Posterior cingulate gyrus (tissue), 11 donors: Measurements from ENCODE around the gene PRDM15.

Experiments
- DNase-seq, 10 donors: peaks; one replicate each; pipeline versions ENCODE4 v3.0.0 to v3.0.0-alpha.2; 2020 to 2021; ENCODE audit warnings: mixed read lengths in 3 of 10
- intact Hi-C: fragments of 100-400 bp; cut with DNase I; formaldehyde crosslinking; loops from one replicate; pipeline ENCODE4 v1.15.1; 2023

The PRDM15 gene, protein sequence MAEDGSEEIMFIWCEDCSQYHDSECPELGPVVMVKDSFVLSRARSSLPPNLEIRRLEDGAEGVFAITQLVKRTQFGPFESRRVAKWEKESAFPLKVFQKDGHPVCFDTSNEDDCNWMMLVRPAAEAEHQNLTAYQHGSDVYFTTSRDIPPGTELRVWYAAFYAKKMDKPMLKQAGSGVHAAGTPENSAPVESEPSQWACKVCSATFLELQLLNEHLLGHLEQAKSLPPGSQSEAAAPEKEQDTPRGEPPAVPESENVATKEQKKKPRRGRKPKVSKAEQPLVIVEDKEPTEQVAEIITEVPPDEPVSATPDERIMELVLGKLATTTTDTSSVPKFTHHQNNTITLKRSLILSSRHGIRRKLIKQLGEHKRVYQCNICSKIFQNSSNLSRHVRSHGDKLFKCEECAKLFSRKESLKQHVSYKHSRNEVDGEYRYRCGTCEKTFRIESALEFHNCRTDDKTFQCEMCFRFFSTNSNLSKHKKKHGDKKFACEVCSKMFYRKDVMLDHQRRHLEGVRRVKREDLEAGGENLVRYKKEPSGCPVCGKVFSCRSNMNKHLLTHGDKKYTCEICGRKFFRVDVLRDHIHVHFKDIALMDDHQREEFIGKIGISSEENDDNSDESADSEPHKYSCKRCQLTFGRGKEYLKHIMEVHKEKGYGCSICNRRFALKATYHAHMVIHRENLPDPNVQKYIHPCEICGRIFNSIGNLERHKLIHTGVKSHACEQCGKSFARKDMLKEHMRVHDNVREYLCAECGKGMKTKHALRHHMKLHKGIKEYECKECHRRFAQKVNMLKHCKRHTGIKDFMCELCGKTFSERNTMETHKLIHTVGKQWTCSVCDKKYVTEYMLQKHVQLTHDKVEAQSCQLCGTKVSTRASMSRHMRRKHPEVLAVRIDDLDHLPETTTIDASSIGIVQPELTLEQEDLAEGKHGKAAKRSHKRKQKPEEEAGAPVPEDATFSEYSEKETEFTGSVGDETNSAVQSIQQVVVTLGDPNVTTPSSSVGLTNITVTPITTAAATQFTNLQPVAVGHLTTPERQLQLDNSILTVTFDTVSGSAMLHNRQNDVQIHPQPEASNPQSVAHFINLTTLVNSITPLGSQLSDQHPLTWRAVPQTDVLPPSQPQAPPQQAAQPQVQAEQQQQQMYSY

DNA sequence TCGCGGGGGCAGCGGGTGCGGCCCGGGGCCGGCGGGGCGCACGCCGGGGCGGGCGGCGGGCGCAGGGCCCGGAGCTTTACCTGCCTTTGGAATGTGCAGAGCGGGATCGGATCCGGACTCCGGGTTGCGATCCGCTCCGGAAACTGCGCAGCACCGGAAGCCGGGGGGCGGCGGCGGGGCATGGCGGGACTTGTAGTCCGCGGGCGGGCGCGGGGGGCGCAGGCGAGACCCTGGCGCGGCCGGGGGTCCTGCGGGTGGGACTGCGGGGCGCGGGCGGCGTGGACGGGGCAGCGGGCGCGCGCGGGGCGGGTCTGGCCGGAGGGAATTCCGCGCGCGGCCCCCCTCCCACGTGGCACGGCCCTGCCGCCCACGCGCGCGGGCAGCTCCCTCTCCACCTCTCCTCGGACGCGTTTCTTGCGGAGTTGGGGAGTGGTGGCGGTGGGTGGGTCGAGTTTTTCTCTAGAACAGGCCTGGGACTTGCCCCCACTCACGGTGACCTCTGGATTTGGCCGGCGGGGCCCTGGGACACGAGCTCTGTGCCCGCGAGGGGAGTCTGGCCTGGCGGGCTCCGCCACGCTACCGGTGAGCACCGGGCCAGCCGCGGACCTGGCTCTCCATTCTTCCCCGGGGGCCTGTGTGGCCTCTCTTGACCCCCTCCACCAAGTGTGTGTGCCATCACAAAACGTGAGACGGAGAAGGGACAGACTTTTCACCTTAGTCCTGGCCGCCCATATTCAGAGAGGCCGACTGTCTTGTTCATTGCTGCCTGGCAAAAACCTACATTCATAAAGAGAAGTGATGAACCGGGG is at the start of gene PRDM15:
Gene PRDM15, minus strand, starts transcription at position 155 of the 809 bp plus-strand sequence. CDS start 18,981 bp downstream, outside the sequence.
- intact Hi-C loops, result loop anchor here (5.0 to 10.0 kb wide), 2 partner anchors 78 to 235 kb away; no protein-coding TSS in a partner anchor
- DNase-seq, result peak; percentile 77 to 98 (median 84)

- intact Hi-C loops, result no loop called here
Observed at GRCh38 chr21:41928621-41929220, 49.6 kb upstream of the PRDM15 start.

DNA sequence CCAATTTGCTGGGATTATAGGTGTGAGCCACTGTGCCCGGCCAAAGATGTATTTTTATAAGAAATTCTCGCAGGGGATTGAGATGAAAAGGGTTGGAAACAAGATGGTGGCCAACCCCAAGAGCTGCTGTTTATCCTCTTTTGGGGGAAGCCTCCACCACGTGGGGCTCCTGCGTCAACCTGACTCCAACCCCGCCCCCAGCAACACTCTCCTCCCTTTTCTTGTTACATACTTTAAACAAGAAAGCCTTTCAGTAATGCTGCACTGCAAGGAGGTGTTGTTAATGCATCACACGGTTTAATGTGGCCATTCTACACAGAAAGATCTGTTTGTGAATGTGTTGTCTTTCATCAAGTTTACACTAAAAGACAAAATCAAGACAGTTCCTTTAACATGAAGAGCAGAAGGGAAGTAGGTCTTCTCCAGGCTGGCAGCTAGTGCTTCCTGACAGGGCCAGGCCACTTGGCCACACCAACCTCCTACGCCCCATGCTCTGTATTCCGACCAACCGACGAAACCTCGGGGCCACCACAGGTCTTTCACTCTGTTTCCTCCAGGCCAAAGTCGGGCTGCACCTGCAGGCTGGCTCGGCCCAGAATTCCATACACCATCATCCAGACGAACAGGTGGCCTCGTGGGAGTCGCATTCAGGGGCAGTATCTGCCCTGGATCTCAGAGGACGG is 48.7 kb upstream of the PRDM15 start:
- peak in 1 of 10 donors; percentile 80 for DNase-seq
- intact Hi-C loops, result no loop called here

More at GRCh38 chr21:41928621-41929220, 49.6 kb upstream of the PRDM15 start:
- DNase-seq, result peak in 1 of 10 donors; percentile 26

GRCh38 chr21:41926807-41927171 is 47.6 kb upstream of the PRDM15 start:
- intact Hi-C loops, result no loop called here

GRCh38 chr21:41926117-41926806 is 47.1 kb upstream of the PRDM15 start:
- DNase-seq, result no peak
- intact Hi-C loops, result no loop called here

More at GRCh38 chr21:41926807-41927171, 47.6 kb upstream of the PRDM15 start:
- no peak for DNase-seq

- intact Hi-C loops, result no loop called here
- DNase-seq, result no peak
Observed at GRCh38 chr21:41925767-41926116, 46.6 kb upstream of the PRDM15 start.

DNA sequence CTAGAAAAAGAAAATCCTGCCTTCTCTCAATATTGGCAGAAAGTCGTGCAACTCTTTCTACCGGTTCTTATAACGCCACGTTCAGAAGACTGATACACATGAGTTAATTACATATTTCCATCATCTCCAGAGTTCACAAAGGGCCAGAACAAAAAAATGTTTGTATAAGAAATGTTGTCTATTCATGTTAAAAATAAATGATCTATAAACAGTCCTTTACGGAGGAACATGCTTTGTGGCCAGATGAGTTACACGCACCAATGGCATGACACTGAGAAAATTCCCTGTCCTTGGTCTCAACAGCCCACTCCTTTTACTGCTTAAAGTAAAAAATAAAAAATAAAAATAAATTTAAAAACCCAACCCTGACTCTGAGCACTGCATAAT is 45.2 kb upstream of the PRDM15 start:
- intact Hi-C loops, result no loop called here
- no peak for DNase-seq

GRCh38 chr21:41923631-41924367 is 44.7 kb upstream of the PRDM15 start:
- peak in 1 of 10 donors; percentile 57 for DNase-seq
- intact Hi-C loops, result no loop called here

DNA sequence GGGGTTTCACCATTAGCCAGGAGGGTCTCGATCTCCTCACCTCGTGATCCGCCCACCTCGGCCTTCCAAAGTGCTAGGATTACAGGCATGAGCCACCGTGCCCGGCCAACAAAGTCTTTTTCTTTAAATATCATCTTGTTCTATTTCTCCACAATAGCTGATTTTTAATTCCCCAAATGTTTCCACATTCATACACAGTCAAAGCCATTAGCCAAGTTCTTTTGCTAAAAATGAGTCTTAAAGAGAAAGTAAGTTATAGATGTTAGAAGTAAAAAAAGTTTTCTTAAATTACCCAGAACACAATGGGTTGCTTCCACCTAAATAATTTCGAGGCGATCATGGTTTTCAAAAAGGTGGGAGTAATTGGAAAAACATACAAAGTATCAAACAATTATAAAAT is 44.0 kb upstream of the PRDM15 start:
- DNase-seq, result no peak
- intact Hi-C loops, result no loop called here

DNA sequence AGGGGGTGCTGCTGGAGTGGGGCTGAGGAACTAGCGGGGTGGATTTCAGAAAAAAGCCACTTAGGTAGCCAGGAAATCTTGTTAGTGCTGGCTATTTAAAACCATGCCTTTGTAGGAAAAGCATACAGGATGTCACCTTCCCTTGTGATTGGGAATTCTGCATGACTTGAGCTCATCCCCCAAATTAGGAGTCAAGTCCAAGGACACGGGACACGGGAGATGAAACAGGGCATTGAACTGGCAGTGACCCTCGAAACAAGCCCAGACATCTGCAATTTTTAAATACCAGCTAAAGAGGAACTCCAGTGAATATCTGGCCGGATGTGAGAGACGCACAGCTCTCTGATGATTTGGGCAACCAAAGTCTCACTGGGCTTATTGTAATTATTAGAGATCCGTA is 41.9 kb upstream of the PRDM15 start:
- intact Hi-C loops, result no loop called here
- peak in 1 of 10 donors; percentile 40 for DNase-seq

- peak in 1 of 10 donors; percentile 4 for DNase-seq
- intact Hi-C loops, result no loop called here
Observed at GRCh38 chr21:41920476-41920875, 41.3 kb upstream of the PRDM15 start.

DNA sequence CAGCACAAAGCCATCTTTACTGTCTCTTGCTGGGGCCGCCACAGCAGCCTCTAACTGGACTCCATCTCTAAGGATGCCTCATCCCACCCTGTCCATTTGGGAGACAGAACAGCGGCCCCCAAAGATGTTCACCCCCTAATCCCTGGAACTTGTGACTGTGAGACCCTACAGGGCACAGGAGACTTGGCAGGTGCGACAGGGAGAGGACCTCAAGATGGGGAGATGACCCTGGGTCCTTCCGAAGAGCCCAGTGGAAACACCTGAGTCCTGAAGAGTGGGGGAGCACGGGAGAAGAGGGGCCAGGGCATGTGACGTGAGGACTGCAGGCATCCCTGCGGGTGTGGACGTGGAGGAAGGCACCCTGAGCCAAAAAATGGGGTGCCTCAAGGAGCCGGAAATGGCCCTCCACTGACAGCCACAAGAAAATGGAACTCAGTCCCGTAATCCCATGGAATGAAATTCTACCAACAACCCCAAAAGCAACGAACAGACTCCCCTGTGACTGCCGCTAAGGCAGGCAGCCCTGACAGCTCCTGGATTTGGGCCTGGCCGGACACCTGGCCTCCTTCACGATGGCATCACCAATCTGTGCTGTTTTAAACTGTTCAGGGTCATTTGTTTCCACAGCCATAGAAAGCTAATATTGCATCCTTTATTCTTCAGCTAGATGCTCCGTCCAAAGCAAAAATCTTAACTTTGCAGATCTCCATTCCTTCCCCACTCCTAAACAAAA is 40.7 kb upstream of the PRDM15 start:
- peak in 2 of 10 donors; percentile 45 to 75 for DNase-seq
- intact Hi-C loops, result no loop called here

GRCh38 chr21:41918561-41919358 is 39.6 kb upstream of the PRDM15 start:
- DNase-seq, result peak in 1 of 10 donors; percentile 45
- intact Hi-C loops, result no loop called here

DNA sequence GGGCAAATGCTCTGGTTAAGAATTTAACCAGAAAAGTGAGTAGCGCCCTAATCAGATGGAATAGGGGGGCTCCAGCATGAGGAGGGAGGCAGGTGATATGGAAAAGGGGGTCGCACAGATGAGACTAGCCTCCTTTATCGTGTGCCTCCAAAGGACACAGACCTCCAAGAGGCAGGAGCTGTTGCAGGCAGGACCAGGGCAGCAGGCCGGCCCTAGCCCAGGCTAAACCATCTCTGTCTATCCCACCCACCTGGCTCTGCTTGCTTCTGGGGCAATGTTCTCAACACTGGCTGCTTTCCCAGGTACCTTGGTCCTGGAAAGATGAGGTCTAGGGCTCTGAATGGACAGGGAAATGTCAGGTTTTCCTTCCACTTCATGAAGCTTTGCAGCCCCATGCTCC is 38.4 kb upstream of the PRDM15 start:
- intact Hi-C loops, result no loop called here
- peak in 1 of 10 donors; percentile 7 for DNase-seq

- intact Hi-C loops, result no loop called here
- DNase-seq, result peak in 1 of 10 donors; percentile 57
Observed at GRCh38 chr21:41916888-41917433, 37.8 kb upstream of the PRDM15 start.

- intact Hi-C loops, result no loop called here
- no peak for DNase-seq
Observed at GRCh38 chr21:41914965-41915364, 35.8 kb upstream of the PRDM15 start.
